Measurements from ENCODE around the gene TNXB.
"Not testable (repeated sequence)": the region's sequence is repeated elsewhere in the genome, so short reads cannot be mapped to it uniquely, and the experiment has no call there.

TNXB gene

GRCh38 chr6:32056254-32056653, 52.9 kb downstream of the TNXB start:
- no peak for DNase-seq (ENCODE audit: low spot score)

- not testable (repeated sequence) for DNase-seq (ENCODE audit: low spot score)
Observed at GRCh38 chr6:32055756-32056155, 53.4 kb downstream of the TNXB start.

GRCh38 chr6:32053314-32053713, 55.8 kb downstream of the TNXB start:
- not testable (repeated sequence) for DNase-seq (ENCODE audit: low spot score)

- DNase-seq (ENCODE audit: low spot score): not testable (repeated sequence)
Observed at GRCh38 chr6:32052626-32053025, 56.5 kb downstream of the TNXB start.

GRCh38 chr6:32050562-32050961, 58.6 kb downstream of the TNXB start:
- no peak for DNase-seq (ENCODE audit: low spot score)

GRCh38 chr6:32049736-32050135, 59.4 kb downstream of the TNXB start:
- not testable (repeated sequence) for DNase-seq (ENCODE audit: low spot score)

GRCh38 chr6:32049149-32049548, 60.0 kb downstream of the TNXB start:
- DNase-seq (ENCODE audit: low spot score): not testable (repeated sequence)

GRCh38 chr6:32047855-32048766, 61.0 kb downstream of the TNXB start:
- peak; percentile 40 for DNase-seq (ENCODE audit: low spot score)

- DNase-seq (ENCODE audit: low spot score): no peak
Observed at GRCh38 chr6:32047539-32047854, 61.6 kb downstream of the TNXB start.

GRCh38 chr6:32047084-32047478, 62.1 kb downstream of the TNXB start:
- DNase-seq (ENCODE audit: low spot score): peak; percentile 41

- no peak for DNase-seq (ENCODE audit: low spot score)
Observed at GRCh38 chr6:32046450-32047083, 62.6 kb downstream of the TNXB start.

GRCh38 chr6:32045811-32046449, 63.2 kb downstream of the TNXB start:
- DNase-seq (ENCODE audit: low spot score): no peak

GRCh38 chr6:32044916-32045315, 64.2 kb downstream of the TNXB start:
- DNase-seq (ENCODE audit: low spot score): not testable (repeated sequence)

- not testable (repeated sequence) for DNase-seq (ENCODE audit: low spot score)
Observed at GRCh38 chr6:32043589-32044380, 65.4 kb downstream of the TNXB start.

GRCh38 chr6:32042276-32042675, 66.9 kb downstream of the TNXB start:
- DNase-seq (ENCODE audit: low spot score): not testable (repeated sequence)

GRCh38 chr6:32041385-32041784, 67.8 kb downstream of the TNXB start:
- not testable (repeated sequence) for DNase-seq (ENCODE audit: low spot score)

GRCh38 chr6:32041050-32041321, 68.2 kb downstream of the TNXB start:
- DNase-seq (ENCODE audit: low spot score): not testable (repeated sequence)

GRCh38 chr6:32040299-32041049, 68.7 kb downstream of the TNXB start:
- DNase-seq (ENCODE audit: low spot score): not testable (repeated sequence)

- DNase-seq (ENCODE audit: low spot score): not testable (repeated sequence)
Observed at GRCh38 chr6:32039321-32040274, 69.5 kb downstream of the TNXB start.

GRCh38 chr6:32038878-32039277, 70.3 kb downstream of the TNXB start:
- DNase-seq (ENCODE audit: low spot score): not testable (repeated sequence)

All from kidney capillary endothelial cell (primary cell).